HG03520 (cell line): ENCODE data around the gene CYP4V2.
"Not testable (repeated sequence)": the region's sequence is repeated elsewhere in the genome, so short reads cannot be mapped to it uniquely, and the experiment has no call there.

Experiments
- ATAC-seq: cut with Tn5 transposase; IDR thresholded peaks from one replicate; pipeline ENCODE4 v1.9.1; 2021; ENCODE audit warnings: mild to moderate bottlenecking, moderate library complexity; ENCODE audit not compliant: unreplicated experiment

Gene CYP4V2

GRCh38 chr4:186227744-186228513 lies 36.6 kb downstream of the CYP4V2 start:
- no peak for ATAC-seq

DNA sequence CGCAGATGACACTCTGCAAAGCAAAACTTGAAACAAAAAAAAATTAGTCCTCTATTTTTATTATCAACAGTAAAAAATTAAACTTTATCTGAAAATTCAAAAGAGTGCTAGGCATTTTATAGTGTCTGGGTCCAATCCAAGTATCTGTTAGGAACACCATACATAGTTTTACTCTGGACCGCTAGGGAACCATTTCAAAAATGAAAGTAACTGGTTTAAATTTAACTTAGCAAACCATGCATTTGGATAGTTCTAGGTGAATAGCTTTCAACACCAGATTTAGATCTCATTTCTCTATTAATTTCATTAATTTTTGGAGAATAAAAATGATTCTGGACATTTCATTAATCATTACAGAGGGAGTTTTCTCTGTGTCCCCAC lies 37.1 kb downstream of the CYP4V2 start:
- ATAC-seq, result no peak

DNA sequence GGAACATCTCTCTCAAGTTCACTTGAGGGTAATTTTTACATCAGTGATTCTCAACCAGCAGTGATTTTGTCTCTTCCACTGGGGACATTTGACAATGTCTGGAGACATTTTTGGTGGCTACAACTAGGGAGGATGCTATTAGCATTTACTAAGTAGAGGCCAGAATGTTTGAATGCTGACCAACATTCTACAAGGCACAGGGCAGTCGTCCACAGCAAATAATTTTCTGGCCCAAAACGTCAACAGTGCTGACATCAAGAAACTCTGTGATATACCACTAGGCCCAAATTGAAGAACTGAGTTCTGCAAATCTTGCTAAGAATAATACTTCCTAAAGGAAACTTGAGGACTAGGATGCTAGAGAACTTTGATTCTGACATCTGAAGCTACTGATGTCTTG lies 43.0 kb downstream of the CYP4V2 start:
- ATAC-seq, result no peak

DNA sequence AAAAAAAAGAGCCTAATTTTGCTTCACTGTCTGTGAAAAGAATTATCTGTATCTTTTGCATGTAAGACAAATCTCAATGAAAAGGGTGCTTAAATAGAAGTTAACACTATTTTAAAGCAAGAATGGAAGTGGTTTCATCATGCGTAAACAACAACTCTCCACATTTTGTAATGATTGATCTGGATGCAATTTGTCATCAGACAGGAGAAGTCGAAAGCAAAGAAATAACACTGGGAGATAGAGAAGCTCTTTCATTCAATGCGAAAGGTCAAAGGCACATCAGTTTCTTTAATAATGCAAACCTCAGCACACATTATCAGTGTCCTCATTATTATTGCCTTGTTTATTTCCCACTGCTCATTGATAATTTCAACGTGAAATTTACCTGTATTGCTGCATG lies 44.8 kb downstream of the CYP4V2 start:
- ATAC-seq, result no peak

- no peak for ATAC-seq
These were observed 49.1 kb downstream of the CYP4V2 start for GRCh38 chr4:186240452-186240847.

DNA sequence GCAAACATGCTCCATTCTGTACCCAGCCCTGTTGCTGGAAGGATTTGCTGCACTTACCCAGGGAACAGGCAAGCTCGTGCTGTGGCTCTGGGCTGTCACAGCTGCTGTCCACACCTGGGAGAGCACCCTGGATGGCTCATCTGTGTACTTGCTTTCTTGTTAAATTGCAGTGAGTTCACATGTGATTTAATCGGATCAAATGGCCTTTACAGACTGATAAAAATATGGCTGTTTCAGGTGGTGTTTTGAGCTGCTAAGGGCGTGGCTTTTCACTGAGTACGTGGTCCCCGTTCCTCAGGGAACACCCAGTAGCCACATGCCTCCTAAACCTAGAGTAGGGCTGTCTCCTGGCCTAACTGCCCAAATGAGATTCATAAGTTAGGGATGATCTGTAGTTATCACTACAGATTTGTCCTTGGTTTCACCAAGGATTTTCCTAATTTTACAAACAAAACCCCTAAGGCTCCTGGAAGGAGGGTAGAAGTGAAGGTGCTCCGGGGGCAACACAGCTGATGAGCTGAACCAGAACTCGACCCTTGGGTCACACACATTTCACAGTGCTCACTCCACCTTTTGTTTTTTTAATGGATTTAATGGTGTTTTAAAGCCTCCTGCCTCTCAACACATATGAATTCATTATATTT lies 49.6 kb downstream of the CYP4V2 start:
- ATAC-seq, result no peak

DNA sequence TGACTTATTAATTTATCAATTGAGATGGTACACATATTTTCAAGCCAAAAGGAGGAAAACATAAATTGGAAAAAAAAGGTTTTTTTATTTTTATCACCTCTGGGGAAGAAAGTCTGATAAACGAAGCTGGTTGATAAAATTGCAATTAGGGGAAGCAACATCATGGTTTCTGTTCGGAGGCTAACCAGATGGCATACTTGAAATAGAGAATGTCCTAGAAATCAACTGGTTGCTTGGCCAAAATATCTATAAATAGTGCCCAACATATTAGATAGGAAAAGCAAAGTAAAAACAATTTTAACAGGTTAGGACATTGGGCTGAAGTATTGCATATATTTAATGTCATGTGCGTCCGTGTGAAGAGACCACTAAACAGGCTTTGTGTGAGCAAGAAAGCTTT lies 50.2 kb downstream of the CYP4V2 start:
- no peak for ATAC-seq

- not testable (repeated sequence) for ATAC-seq
These were observed 50.7 kb downstream of the CYP4V2 start for GRCh38 chr4:186242031-186242430.

DNA sequence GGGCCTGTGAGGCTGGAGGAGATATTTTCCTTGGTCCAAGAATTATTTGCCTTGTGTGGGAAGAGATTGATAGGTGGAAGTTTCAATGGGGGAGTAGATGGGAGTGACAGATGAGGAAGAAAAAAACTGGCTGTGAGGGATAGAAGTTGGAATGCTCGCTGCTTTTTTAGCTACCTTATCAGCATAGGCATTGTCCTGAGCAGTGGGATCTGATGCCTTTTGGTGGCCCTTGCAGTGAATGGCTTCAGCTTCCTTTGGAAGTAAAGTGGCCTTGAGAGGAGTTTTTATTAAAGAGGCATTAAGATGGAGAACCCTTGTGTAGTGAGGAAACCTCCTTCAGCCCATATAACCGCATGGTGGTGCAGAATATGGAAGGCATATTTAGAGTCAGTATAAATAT lies 52.0 kb downstream of the CYP4V2 start:
- ATAC-seq, result no peak

- no peak for ATAC-seq
These were observed 53.5 kb downstream of the CYP4V2 start for GRCh38 chr4:186244835-186245234.

DNA sequence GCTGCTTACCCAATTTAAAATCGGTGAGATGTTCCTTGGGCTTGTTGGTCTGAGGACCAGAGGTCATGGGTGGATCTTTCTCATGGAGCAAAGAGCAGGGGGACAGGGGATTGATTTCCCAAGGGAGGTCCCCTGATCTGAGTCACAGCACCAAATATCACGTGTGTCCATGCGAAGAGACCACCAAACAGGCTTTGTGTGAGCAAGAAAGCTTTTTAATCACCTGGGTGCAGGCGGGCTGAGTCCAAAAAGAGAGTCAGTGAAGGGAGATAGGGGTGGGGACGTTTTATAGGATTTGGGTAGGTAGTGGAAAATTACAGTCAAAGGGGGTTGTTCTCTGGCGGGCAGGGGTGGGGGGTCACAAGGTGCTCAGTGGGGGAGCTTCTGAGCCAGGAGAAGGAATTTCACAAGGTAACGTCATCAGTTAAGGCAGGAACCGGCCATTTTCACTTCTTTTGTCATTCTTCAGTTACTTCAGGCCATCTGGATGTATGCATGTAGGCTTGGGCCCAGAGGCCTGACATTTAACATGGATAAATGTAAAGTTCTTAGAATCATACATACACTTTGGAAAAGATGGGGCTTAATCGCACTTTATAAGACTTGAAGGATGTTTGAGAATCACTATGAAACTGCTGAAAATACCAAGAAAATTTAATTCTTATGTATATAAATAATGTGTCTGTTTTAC lies 55.8 kb downstream of the CYP4V2 start:
- not testable (repeated sequence) for ATAC-seq

GRCh38 chr4:186248643-186249042 lies 57.3 kb downstream of the CYP4V2 start:
- no peak for ATAC-seq

DNA sequence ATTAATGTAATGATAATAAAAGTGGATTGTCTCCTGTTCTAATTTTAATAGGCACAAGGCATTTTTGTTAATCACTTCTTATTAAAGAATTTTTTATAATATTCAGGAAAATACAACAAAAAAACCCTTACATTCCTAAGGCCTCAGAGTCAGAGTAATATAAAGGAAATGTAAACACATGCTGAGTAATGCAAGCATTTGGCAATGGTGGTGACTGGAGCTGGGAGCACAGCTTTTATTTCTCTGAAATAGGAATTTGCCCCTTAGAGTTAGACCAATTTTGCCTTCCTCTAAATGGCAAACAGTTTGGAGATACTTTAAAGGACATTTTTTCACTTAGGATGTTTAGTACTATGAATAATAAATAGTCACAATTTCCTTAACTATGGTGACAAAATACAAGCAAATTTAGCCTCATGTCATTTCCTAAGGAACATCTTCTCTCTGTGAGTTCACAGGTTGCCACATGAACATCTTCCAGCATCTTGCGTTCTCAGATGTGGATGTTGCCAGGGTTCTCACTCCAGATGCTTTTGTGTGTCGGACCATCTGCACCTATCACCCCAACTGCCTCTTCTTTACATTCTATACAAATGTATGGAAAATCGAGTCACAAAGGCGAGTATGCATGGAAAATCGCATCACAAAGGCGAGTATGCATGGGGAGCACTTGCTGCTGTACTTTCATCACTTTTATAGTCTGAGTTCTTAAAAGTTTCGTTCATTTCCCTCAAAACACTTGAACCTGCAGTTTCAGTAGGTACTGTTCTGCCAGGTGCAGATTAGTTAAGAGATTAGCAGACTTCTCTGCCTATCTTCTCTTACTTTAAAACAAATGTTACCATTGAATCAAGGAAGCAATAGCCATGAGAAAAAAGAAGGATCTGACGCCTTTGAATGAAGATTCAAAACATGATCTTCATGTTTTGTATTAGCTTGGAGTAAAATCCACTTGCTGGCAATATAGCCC lies 58.7 kb downstream of the CYP4V2 start:
- ATAC-seq, result no peak

GRCh38 chr4:186250760-186251159 lies 59.4 kb downstream of the CYP4V2 start:
- no peak for ATAC-seq

DNA sequence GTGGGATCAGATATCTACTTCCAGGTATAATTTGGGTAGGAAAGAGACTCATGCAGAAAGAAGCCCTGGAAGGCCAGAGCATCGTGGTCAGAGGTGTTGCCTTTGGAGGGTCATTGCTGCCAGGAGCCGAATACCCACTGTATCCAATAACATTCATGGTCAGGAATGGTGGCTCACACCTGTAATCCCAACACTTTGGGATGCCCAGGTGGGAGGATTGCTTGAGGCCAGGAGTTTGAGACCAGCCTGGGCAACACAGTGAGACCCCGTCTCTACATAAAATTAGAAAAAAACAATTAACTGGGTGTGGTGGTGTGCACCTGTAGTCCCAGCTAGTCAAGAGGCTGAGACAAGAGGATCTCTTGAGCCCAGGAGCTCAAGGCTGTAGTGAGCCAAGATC lies 63.8 kb downstream of the CYP4V2 start:
- no peak for ATAC-seq

GRCh38 chr4:186258216-186258811 lies 66.9 kb downstream of the CYP4V2 start:
- no peak for ATAC-seq

DNA sequence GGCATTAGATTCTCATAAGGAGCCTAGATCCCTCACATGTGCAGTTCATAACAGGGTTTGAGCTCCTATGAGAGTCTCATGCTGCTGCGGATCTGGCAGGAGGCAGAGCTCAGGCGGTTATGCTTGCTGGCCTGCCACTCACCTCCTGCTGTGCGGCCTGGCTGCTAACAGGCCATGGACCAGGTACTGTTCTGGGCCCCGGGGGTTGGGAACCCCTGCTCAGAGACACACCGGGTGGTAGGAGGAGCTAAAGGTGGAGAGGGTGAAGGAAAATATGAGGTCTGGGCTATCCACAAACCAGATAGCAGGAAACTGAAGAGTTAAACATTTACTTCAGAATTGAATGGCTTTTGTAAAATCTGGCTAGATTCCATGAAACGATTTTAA lies 68.7 kb downstream of the CYP4V2 start:
- no peak for ATAC-seq
